H54 (cell line): Measurements from ENCODE around the gene POPDC3.
"Not testable (repeated sequence)": the region's sequence is repeated elsewhere in the genome, so short reads cannot be mapped to it uniquely, and the experiment has no call there.

Experiments
- DNase-seq: peaks from one replicate; pipeline ENCODE4 v3.0.0; 2011; ENCODE audit warnings: low spot score, mixed read lengths; ENCODE audit not compliant: insufficient read length
- FAIRE-seq: peaks from 3 replicates; lab custom pipeline; 2011; peaks lifted over from hg19 to GRCh38; lab: Jason Lieb, UNC
- POLR2A ChIP-seq: IDR thresholded peaks from 2 replicates; pipeline ENCODE4 v1.6.1; 2011; ENCODE audit warnings: low read depth, mild to moderate bottlenecking, low read length

POPDC3 gene

DNA sequence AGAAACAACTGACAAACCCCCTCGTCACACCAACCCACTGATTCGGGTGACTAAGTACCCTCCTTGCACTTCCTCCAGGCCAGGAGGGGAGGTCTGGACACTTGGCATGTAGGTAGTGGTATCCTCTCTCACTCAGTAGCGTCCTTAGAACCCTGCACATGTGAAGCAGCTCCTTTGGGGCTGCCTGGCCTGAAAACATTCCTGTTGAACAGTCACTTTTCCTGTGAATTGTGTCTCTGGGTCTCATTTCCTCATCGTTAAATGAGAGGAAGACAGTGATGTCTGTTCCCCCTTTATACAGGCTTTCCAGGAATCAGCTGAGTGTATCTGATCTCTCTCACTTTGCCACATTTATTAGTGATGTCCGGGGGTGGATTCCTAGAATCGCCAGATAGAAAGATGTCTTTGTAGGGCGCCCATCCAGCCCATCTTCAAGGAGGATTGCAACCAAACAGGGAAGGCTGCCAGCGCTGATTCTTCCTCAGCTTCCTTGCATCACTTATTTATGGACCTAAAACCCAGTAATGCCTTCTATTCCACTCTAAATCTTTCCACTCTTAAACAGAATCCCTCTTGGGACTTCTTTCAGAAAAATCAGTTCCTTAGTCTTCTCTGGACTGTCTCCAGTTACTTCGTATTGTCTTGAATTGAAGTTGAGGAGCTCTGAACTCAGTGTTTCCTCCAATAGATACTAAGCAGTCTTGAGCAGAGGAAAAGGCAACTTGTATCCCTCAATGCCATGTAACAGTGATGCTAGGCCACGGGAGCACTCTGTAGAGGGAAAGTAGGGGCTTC, 9.4 kb upstream of the POPDC3 start:
- DNase-seq = no peak
- no peak for FAIRE-seq
- TF ChIP-seq POLR2A = no peak

DNA sequence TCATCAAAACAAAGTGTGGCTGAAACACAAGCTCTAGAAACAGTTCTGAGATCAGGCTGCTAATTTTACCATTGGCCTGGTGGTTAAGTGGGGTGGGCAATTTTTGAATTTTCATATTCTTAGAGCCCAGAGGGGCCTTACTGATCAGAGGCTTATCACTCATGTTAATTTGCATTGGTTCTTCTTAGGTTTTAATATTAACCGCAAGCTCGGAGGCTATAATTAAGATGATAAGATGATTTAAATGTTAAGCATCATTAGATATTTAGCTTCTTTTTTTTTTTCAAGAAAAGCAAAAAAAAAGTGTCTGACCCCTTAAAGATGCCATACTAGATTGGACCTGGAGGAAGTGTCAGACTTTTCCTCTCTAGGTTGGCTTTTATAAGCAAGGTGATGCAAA, 8.4 kb upstream of the POPDC3 start:
- TF ChIP-seq POLR2A = no peak
- FAIRE-seq = no peak
- DNase-seq = no peak

DNA sequence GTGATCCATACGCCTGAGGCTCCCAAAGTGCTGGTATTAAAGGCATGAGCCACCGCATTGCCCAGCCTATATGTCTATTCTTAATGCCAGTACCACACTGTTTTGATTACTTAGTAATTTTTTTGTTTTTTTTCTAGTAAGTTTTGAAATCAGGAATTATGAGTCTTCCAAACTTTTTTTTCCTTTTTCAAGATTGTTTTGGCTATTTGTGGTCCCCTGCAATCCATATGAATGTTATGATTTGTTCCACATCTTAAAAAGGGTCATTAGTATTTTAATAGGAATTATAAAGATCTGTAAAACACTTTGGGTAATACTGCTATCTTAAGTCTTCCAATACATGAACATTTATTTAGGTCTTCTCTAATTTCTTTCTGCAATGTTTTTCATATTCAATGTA, 6.8 kb upstream of the POPDC3 start:
- TF ChIP-seq POLR2A = no peak
- DNase-seq = no peak
- no peak for FAIRE-seq

DNA sequence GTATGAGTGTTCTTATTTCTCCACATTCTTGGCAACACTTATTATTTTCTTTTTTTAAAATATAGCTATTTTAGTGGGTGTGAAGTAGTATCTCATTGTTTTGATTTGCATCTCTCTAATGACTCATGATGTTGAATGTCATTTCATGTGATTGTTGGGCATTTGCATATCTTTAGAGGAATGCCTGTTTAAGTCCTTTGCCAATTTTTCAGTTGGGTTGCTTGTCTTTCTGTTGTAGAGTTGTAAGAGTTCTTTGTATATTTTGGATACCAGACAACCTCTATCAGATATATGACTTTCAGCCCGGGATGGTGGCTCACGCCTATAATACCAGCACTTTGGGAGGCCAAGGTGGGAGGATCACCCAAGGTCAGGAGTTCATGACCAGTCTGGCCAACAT, 5.1 kb upstream of the POPDC3 start:
- FAIRE-seq = no peak

DNA sequence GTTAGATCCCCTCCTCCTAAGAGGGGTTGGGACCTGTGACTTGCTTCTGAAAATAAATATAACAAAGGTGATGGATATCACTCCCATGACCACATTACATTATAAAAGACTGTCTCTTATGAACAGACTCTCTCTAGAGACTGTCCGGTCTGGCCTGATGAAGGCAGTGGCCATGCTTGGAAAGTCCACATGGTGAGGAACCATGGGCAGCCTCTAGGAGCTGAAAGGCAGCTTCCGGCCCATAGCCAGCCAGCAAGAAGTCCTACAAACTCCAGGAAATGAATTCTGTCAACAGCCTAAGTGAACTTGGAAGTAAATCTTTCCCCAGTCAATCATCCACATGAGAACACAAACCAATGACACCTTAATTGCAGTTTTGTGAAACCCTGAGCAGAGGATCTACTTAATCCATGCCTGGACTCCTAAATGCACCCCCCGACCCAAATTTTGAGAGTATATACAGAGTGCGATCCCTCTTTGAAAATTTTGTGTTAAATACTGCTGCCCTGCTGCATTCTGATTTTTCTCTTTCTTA, 2.2 kb upstream of the POPDC3 start:
- TF ChIP-seq POLR2A = no peak
- no peak for FAIRE-seq

More for the DNA sequence above, 5.1 kb upstream of the POPDC3 start:
- DNase-seq = no peak
- no peak for TF ChIP-seq POLR2A

DNA sequence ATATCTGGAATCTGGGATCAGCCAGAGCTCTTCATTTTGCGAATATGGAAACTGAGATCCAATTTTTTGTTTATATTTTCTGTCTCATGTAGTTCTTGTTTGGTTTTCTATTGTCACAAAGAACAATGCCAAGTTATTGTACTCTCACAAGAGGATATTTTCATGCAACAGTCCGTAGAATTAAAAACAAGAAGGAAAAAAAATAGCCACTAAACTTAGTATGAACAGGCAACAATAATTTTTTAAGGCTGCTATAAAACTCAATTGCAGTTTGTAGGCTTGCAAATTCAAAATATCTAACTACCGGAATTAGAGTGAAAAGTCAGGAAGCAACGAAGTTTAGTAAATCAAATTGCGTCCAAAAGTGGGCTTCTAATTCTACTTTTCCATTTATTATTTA, 1.2 kb downstream of the POPDC3 start:
- FAIRE-seq (no peak), DNase-seq (no peak)
- TF ChIP-seq POLR2A = no peak

More for the DNA sequence above, 2.2 kb upstream of the POPDC3 start:
- DNase-seq = no peak

DNA sequence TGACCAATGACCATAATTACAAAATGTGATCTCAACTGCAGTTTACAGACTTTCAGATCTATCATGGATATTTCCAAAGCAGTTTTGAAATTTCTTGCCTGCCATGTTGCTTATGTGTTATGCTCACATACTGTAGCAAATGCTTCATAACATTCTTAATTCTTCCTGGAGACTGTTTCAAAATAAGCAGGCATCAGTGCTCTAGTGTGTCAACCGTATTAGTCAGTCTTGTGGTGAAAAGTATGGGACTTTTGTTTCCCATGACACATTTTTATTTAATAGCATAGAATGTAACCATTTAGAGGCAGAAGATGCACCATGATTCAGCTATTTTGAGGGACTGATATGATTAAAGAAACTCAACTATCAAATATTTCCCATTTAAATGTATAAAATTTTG, 1.7 kb downstream of the POPDC3 start:
- no peak for TF ChIP-seq POLR2A
- DNase-seq (peak; percentile 48), FAIRE-seq (peak; percentile 71)

DNA sequence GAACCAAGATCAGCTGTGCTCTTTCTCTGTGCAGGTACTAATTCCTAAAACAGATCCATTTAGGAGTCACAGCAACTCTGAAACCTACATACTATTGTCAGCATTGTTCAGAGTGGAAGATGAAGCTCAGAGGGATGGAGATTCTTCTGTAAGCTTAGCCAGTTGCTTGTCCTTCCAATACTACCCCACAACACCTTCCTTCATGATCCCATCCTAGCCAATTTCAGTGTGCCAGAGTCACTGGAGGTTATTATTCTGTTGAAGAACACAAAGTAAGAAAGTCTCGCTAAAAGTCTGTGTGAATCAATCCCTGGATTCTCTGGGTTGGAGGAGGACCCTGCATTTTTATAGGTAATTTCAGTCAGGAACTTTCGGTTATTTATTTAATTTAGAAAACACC, 2.3 kb downstream of the POPDC3 start:
- DNase-seq = no peak
- FAIRE-seq = peak; percentile 6
- no peak for TF ChIP-seq POLR2A

DNA sequence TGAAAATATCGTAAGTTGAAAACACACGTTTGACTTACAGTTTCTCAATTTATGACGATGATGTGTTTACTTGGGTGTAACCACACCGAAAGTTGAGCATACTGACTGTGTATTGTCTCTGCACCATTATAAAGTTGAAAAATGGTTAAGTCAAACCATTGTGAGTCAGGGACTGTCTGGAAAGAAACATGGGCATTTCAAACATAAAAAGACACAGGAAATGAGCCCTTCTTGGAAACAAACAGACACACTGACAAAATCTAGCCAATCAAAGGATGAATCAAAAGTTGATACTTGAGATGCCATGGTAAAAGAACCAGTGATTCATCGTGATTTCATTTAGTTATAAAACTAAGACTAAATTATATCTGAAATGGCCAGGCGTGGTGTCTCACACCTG, 5.3 kb downstream of the POPDC3 start:
- FAIRE-seq (peak; percentile 86), DNase-seq (no peak)
- TF ChIP-seq POLR2A = no peak

DNA sequence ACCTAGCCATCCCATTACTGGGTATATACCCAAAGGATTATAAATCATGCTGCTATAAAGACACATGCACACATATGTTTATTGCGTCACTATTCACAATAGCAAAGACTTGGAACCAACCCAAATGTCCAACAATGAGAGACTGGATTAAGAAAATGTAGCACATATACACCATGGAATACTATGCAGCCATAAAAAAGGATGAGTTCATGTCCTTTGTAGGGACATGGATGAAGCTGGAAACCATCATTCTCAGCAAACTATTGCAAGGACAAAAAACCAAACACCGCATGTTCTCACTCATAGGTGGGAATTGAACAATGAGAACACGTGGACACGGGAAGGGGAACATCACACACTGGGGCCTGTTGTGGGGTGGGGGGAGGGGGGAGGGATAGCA, 7.3 kb downstream of the POPDC3 start:
- DNase-seq, FAIRE-seq: not testable (repeated sequence)

DNA sequence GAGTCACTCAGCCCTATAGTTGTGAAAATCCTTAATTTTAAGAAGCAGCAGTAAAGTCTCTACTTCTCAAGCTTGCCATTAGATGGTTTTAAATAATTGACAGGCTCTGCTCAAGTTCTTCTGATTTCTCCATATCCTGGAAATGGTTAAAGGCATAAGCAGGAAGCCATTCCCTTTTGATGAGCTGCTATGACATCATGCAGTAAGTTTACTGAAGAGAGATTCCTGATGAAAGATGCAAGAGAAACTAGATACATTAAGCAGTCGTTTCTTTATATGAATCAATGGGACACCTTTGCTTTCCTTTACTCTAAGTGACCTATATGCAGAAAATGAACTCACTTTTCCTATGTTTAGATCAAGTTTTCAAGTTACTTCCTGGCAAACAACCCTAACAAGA, 9.8 kb downstream of the POPDC3 start:
- DNase-seq (no peak), FAIRE-seq (no peak)
- no peak for TF ChIP-seq POLR2A

DNA sequence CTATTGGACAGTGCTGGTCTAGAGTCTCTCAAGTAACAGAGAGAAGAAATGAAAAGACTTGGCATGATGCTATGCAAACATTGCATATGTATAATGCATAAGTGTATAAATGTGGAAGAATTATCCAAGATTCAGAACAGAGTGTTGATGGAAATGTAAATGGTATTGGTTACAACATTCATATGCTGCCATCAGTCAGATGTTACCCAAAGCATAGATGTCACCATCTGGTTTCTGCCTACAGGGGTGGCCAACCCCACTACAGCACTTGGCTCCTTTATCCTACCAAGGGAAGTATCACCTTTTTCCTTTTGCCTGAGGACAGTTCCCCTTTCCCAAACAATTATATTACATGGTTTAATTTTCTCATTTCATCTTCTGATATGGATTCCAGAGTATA, 11.9 kb downstream of the POPDC3 start:
- FAIRE-seq (no peak), DNase-seq (no peak)
- TF ChIP-seq POLR2A = no peak

DNA sequence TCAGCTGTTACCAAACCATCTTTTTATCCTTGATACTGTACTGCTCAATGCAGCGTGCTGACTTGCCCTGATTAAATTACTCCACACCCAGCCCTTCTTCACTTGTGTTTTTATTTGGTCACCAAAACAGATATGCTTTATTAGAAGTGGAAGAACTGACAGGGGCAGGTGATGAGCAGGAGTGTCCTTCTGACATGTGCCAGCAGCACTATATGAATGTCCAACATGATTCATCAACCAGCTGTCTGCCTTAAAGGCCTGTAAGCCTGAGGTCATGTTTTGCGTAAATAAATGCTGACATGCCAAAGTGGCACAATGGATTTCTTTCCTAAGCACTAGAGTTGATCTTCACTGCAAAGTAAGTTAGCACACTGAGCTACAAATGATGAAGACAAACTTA, 15.4 kb downstream of the POPDC3 start:
- FAIRE-seq = no peak
- TF ChIP-seq POLR2A = no peak
- DNase-seq = no peak

DNA sequence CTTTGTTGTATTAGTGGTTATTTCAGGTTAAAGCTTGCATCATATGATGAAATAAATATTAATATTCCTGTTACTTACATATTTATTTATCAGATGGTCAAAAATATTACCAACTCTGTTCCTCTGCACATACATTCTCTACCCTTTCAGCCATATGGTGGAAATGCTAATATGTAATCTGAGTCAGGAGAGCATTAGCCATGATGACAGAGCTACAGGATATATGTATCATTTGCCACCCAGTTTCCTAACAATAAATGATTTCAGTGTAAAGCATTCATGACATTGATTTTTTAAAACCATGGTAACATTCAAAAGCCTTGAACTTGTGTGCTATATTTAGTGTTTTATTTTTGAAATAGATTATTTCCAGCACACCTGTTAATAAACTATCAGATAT, 16.6 kb downstream of the POPDC3 start:
- FAIRE-seq = no peak
- DNase-seq = no peak
- no peak for TF ChIP-seq POLR2A

DNA sequence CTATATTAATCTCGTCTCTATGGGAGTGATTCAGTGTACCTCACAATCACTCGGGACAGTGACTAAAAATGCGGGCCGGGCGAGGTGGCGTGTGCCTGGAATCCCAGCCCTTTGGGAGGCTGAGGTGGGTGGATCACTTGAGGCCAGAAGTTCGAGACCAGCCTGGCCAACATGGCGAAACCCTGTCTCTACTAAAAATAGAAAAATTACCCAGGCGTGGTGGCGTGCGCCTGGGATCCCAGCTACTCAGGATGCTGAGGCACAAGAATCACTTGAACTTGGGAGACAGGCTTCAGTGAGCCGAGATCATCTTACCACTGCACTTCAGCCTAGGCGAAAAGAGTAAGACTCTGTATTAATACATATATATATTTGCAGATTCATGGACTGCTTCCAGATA, 17.4 kb downstream of the POPDC3 start:
- DNase-seq = no peak
- no peak for TF ChIP-seq POLR2A
- no peak for FAIRE-seq

DNA sequence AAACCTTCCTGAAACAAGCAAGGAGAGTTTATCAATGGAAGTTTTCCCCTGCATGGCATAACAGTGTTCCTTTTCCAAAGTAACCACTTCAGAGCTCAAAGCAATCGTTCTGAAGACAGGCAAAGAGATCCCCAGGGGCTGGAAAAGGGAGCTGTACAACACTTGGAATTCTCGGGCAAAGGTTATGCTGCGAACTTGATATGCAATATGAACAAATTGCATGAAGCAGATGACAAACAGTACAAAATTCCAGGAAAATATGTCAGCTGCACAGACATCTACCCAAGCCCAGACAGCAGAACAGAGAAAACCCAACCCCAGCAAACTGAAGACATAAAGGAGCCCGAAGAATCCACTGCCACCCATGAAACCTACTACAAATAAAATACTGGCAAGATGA, 18.4 kb downstream of the POPDC3 start:
- no peak for DNase-seq
- no peak for FAIRE-seq
- no peak for TF ChIP-seq POLR2A
